LNCaP clone FGC (cell line): ENCODE data around the gene SLAIN2.

Experiments
- DNase-seq: peaks from one replicate; pipeline ENCODE4 v3.0.0-alpha.2; 2011; ENCODE audit warnings: low read depth
- H3K4me3 ChIP-seq: 2 replicates; pipeline ENCODE4 v1.5.1; 2011; ENCODE audit warnings: mild to moderate bottlenecking, low read depth, low read length, control low read depth
- TF ChIP-seq, protein P1 (sequence below): IDR thresholded peaks from 2 replicates; pipeline ENCODE4 v1.5.1; 2012; ENCODE audit warnings: mild to moderate bottlenecking; ENCODE audit not compliant: control insufficient read depth, insufficient read depth; ENCODE audit errors: extremely low read depth

Gene SLAIN2

DNA sequence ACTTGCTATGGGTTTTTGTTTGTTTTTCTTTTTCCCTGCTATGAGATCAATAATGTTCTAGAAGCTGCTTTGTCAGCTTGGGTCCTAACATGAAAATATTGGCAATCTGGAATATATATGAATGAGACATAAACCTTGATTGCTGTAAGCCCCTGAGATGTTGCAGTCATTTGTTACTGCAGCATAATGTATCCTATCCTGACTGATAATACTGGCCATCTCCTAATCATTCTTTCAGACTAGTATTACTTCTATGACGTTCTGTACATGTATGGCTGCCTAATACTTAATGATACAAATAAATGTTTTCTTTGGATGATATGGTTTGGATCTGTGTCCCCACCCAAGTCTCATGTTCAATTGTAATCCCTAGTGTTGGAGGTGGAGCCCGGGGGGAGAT, 19.3 kb upstream of the SLAIN2 start:
- DNase-seq: no peak
- TF ChIP-seq, protein P1, sequence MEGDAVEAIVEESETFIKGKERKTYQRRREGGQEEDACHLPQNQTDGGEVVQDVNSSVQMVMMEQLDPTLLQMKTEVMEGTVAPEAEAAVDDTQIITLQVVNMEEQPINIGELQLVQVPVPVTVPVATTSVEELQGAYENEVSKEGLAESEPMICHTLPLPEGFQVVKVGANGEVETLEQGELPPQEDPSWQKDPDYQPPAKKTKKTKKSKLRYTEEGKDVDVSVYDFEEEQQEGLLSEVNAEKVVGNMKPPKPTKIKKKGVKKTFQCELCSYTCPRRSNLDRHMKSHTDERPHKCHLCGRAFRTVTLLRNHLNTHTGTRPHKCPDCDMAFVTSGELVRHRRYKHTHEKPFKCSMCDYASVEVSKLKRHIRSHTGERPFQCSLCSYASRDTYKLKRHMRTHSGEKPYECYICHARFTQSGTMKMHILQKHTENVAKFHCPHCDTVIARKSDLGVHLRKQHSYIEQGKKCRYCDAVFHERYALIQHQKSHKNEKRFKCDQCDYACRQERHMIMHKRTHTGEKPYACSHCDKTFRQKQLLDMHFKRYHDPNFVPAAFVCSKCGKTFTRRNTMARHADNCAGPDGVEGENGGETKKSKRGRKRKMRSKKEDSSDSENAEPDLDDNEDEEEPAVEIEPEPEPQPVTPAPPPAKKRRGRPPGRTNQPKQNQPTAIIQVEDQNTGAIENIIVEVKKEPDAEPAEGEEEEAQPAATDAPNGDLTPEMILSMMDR: no peak
- no peak overlapping the region for H3K4me3 ChIP-seq

GRCh38 chr4:48324281-48324680, 17.0 kb upstream of the SLAIN2 start:
- TF ChIP-seq, protein P1: no peak
- no peak overlapping the region for H3K4me3 ChIP-seq
- DNase-seq: no peak

DNA sequence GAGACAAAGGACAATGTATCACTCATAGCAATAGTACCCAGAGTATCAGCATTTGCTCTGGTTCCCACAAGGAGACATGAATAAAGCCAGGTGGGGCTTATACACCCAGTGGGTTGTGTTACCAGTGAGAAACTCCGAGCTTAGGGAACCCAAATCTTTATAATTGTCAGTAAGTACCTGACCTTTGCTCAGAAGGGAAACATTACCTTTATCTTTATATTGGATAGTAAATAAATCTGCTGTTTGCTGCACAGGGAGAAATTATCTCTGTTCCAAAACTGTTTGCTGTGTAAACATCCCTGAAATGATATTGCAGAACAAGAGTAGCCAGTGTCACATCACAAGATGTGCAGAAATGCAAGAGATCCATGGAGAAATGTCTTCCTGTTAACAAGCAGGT, 12.1 kb upstream of the SLAIN2 start:
- peak overlapping the region; percentile 18; the same call in 1 of the 2 replicates for H3K4me3 ChIP-seq
- peak; percentile 95 for DNase-seq
- TF ChIP-seq, protein P1: no peak

- no peak for DNase-seq
- no peak overlapping the region for H3K4me3 ChIP-seq
- TF ChIP-seq, protein P1: no peak
Observed at GRCh38 chr4:48329976-48330375, 11.4 kb upstream of the SLAIN2 start.

GRCh38 chr4:48331577-48332330, 9.6 kb upstream of the SLAIN2 start:
- no peak for DNase-seq
- H3K4me3 ChIP-seq: no peak overlapping the region
- TF ChIP-seq, protein P1: no peak

GRCh38 chr4:48332661-48333060, 8.7 kb upstream of the SLAIN2 start:
- H3K4me3 ChIP-seq: no peak overlapping the region
- TF ChIP-seq, protein P1: no peak
- DNase-seq: no peak

DNA sequence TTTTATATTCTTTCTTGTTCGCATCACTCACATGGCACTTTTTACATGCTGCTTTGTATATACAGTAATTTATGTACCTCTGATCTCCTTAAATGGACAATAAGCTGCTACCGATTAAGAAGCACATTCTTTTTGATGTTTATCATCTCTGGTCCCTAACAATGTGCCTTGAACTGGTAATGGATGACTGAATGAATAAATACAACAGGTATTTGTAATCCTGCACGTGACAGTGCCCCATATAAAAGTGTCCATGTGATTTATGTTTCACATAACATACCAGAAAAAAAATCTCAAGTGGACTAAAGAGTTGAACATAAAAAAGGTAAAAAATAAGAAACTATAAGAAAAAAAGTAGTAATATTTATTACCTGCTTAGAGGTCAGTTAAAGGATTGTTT, 7.7 kb upstream of the SLAIN2 start:
- DNase-seq: no peak
- H3K4me3 ChIP-seq: no peak overlapping the region
- TF ChIP-seq, protein P1: no peak
